Measurements from ENCODE around the gene PLA2G4B.

The PLA2G4B gene

DNA sequence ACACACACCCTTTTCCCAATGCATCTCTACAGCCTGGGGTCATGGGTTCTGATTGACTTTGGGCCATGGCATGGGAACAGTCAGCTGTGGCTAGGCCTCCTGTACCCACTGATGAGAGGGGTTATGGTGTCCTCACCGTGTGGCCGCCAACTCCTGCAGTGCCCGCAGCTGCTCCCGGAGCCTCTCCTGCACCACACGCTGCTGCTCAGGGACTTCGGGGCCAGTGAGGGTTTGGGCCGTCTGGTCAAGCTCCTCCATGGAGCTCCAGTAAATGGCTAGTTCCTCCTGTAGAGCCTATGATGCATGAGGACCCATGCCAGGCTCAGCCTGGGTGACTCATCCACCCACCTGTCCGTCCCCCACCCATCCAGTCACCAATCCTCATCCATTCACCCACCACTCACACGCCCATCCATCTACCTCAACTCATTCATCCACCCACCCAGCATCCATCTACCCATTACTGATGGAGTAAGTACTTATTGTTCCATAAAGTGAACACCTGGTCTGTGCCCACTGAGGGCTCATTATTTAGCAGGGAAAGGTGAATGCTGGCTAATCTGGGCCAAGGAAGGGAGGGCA lies 33.6 kb downstream of the PLA2G4B start:
- no peak for DNase-seq

DNA sequence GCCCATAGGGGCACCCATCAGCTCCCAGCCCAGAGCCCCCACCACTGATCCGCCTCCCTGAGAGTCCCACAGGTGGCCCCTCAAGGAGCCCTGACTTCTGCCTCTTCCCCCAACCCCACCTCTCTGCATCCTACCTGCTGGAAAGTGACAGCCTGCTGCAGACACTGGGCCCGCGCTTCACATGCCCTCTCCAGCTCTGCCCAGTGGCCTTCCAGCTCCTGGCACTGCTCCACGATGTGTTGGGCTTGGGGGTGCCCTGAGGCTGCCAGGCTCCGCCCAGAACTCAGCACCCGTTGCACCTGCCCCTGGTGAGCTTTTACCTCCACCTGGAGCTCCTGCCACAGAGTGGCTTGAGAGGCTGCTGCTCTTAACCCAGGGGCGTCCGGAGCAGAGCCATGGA lies 35.1 kb downstream of the PLA2G4B start:
- DNase-seq = no peak

DNA sequence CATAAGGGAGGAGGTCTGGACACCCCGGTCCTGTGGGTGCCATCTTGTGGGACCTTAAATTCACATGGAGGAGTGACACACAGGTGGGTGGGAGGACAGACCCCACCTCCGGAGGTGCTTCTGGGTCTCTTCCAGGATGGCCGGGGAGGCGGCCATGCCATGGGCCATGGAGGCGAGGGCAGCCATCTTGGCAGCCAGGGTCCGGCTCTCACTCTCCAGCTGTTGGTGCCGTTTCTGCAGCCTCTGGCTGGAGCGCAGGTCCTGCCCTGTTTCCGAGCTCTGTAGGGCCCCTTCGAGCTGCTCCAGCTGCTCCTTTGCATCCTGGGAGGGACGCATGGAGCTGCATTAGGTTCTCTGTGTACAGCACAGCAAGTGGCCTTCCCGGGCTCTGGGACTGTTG lies 36.1 kb downstream of the PLA2G4B start:
- DNase-seq = no peak

DNA sequence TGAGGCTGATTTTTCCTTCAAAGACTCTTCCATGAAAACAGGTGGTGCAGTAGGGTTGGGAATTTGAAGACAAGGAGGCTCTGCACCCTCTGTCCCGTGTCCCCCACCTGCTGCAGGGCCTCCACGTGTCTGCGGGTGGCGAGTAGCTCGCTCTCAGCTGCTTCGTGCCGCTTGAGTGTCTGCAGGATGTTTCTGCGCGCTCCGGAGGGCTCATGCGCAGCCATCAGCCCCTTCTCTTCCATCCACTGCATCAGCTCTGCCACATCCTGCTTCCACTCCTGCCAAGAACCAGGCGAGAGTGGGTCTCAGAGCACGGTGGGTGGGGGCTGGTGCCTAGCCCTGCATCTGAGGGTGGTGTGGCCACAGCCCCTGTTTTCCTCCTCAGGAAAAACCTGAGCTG lies 37.4 kb downstream of the PLA2G4B start:
- DNase-seq = no peak

DNA sequence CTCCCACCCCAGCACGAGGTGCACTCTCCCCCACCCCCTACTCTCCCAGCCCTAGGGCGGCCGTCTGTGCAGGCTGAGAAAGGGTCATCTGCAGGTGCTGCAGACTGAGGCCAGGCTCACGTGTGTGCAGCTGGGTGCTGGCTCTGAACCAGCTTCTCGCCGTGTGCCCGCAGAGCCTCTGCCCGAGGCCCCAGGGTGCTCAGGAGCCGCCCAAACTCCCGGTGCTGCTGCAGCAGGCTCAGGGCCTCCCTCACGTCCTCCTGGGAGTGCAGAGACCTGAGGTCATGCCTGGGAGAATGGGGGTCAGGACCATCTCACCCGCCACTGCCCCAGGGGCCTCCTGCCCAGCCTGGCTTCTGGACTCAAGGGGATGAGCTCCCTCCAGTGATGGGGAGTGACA lies 38.0 kb downstream of the PLA2G4B start:
- DNase-seq = no peak

DNA sequence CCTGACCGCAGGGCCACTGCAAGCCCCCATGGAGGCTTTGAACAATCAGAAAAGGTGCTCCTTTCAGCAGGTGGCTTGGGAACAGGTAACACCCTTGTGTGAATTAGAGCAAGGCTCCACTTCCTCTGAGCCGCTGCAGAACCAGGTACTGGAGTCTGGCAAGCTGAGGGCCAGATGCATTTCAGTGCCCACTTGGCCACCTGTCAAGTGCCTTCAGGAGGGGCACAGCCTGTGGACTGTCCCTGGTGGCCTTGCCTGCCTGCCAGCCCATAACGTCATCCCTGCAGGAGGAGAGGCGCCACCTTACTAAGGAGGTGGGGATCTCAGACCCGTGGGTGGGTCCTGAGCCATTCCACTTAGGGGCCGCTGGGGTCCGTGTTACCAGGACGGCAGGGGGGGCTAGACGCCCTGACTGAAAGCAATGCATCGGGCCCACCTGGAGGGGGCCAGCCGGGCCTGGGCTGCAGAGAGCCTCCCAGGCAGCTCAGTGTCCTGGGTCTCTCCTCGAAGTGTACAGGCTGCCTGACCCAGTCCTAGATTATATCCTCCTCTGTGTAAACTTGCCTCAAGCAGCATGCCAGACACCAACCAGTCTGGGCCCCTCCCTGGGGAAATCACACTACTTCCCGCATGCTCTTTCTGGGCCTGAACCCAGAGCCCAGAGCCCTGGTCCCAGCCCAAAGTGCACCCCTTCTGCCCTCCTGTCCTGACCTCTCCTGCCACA lies 39.1 kb downstream of the PLA2G4B start:
- no peak for DNase-seq

DNA sequence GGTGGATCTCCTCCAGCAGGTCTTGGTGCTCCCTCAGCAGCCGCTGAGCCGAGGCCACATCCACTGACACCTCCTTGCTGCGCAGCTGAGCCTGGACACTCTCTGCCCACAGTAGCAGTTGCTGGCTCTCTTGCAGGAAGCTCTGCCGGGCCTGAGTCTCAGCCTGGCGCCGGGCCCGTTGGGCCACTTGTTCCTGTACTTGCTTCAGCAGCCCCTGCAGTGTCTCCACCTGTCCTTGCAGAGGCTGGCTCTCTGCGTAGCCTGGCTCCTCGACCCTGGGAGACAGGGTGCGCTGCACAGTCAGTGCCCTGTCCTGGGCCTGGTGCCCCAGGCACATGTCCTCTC lies 39.7 kb downstream of the PLA2G4B start:
- no peak for DNase-seq

DNA sequence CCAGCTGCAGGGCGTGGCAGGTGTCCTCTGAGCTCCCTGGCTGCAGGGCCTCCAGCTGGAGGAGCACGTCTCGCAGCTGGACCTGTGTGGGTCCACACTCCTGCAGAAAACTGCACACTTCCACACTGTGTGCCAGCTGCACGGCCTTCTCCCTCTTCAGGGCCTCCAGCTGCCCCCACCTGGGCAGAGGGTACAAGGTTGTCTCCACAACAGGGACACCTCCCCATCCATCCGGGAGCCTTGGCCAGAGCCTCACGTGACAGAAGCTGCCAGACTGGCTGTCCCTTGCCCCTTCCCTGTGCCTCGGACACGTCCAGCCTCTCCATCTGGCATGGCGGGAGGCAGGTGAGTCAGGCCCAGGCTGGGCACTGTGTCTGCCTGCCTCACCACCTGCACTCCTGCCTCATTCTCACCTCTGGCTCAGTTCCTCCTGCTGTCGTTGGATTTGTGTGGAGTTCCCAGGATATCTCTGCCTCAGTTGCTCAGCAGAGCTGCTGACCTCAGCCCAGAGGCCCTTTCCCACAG lies 40.7 kb downstream of the PLA2G4B start:
- DNase-seq = no peak

DNA sequence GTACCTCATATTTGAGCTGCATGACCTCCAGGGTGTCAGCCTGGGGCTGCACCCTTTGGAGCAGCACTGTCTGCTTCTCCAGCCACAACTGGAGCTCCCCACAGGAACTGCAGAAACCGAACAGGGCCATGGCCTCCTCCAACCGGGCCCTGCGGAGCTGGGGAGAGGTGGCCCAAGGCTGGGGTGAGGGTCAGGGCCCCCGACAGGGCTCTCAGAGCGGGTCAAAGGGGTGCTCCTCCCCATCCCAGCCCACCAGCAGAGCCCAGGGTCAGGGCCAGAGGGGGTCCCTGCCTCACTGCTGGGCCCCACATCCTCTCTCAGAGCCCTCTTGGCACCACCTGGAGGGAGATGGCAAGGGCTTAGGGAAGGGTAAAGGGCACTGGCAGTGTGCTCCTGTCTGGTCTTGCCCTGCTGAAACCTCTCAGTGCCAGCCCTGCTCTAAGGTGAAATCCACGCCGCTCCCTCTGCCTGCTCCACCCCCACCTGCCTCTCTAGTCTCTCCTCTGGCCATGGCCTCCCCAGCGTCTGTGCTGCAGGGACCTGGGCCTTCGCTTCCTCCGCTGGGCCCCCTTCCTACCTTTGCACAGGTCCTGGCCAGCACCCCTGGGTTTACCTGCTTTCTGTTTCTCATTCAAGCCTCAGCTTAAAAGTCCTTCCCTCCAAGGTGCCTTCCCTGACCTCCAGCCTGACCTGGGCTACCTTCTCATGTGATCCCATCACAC lies 41.7 kb downstream of the PLA2G4B start:
- DNase-seq = no peak

DNA sequence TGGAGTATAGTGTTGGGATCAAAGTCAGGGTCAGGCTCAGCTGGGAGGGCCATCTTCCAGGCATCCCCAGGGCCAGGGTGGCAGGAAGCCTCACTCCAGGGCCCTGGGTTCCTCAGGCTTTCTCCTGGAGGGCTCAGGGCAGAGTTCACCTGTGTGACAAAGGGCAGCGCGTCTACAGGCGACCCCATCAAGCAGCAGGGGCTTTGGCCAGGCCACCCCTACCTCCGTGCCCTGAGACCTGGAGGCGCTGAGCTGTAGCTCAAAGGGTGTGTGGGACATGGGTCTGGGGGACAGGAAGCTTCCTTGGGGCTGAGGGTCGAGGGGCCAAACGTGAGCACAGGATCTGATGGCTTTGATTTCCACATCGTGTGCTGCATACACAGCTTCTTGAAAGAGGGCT lies 42.4 kb downstream of the PLA2G4B start:
- DNase-seq = no peak

DNA sequence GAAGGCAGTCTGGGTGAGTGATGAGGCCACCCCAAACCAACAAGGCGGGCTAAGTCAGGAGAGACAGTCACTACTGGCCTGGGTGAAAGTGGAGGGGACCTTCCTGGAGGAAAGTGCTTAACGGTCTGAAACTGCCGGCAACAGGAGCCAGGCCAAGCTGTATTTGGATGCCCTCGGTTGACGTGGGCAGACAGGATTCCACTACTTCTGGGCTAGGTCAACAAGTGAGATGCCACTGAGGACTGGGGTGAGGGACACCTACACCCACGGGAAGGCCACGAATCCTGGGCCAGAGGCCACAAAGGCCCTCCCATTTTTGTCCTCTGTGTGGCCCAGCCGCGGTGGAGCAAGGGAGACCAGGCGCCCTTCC lies 42.9 kb downstream of the PLA2G4B start:
- no peak for DNase-seq

DNA sequence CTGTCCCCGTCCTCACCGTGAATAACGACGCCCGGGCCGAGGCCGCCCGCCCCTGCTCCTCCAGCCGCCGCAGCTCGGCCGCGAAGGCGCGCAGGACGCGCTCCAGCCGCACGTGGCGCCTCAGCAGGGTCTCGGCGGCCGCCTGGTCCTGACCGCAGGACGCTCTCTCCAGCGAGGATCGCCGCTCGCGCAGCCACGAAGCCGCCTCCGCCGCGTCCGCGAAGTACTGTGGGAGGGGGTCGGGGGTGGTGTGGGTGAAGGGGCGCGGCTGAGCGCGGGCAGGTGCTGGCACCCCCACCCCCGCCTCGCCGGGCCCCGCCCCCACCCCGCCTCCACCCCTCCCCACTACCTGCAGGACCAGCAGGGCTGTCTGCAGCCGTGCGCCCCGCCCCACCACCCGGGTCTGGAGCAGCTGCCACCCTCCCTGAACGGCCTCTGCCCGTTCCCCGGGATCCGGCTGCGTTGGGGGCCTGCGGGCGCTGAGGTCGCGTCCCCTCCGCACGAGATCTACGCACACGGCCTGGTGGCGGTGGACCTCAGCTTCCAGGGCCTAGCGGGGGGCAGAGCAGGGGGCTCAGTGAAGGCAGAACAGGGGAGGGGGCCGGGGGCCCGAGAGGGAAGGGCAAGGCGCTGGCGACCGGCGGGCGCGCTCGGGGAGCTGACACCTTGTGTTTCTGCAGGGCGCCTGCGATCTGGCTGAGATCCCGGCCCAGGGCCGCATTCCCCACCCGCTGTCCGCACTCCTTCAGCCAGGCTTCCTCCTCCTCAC lies 43.5 kb downstream of the PLA2G4B start:
- DNase-seq = no peak

DNA sequence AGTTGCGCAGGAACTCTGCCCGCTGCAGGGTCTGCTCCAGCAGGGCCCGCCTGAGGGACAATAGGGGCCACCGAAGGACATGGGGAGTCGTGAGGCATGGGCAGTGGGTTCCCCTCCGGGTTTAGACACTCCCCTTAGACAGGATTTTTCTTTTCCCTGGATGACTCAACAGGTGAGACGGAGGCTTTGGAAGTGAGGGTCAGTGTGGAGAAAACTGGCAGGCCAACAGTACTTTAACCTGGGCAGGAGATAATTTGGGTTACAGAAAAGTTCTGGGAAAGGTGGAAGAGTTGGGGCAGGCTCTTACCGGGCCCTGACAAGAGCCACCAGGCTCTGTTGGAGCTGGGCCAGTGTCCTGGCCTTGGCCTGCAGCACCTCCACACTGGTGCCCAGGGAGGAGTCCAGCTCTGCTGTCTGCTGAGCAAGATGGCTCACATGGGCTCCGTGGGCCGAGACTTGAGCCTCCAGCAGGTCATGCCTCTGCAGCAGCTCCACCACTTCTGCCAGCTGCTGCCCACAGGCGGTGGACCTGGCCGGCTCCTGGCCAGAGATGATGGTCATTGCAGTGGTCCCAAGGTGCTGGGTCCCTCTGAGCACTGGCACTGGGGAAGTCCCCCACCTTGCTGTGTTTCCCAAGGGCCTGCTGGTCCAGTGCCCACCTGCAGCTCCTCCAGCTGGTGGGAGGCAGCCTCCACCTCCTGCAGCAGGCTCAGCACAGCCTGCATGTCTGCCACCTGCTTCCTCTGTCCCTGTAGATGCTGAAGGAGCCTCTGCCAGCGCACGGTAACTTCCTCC lies 44.2 kb downstream of the PLA2G4B start:
- peak in 1 of 2 donors; percentile 5 for DNase-seq

DNA sequence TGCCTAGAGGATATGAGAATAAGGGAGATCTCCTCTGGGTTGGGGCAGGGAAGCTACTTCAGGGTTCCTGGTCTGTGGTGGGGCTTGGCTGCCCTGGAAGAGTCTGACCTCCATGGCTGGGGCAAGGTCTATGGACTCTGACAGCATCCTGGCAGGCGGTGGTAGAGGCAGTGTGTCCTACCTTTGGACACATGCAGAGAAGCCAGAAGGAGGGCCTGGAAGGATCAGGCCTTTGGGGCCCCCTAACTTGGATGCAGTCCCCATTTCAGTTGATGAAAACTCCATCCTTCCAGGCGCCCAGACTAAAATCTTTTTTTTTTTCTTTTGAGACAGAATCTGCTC lies 44.8 kb downstream of the PLA2G4B start:
- DNase-seq = no peak

DNA sequence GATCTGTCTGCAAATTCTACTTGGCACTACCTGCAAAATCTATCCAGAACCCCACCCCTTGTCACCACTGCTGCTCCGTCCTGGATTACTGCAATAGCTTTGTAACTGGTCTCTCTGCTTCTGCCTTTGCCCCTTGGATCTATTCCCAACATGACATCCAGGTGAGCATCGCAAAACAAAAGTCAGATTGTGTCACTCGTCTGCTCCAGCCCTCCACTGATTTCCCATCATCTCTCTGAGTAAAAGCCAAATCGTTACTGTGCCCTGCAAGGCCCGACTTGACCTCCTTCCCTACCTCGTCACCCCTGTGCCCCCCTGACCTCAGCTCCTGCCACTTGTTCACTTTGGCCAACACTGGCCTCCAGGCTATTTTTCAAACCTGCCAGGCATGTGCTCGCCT lies 45.8 kb downstream of the PLA2G4B start:
- no peak for DNase-seq

DNA sequence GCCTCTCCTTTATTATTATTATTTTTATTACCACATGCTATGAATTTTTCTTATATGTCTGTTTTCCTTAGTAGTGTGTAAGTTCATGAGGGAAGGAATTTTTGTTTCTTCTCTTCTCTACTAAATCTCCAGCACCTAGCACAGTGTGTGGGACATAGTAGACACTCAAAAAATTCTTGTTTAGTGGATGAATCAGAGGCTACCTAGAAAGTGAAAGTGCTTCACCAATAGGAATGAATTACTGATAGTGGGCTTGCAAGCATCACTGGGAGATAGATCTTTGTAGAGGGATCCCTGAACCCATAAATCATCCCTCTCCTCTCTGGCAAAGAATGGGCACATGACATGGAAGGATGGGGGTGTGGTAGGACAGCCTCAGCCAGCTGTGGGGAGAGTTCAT lies 46.7 kb downstream of the PLA2G4B start:
- no peak for DNase-seq

DNA sequence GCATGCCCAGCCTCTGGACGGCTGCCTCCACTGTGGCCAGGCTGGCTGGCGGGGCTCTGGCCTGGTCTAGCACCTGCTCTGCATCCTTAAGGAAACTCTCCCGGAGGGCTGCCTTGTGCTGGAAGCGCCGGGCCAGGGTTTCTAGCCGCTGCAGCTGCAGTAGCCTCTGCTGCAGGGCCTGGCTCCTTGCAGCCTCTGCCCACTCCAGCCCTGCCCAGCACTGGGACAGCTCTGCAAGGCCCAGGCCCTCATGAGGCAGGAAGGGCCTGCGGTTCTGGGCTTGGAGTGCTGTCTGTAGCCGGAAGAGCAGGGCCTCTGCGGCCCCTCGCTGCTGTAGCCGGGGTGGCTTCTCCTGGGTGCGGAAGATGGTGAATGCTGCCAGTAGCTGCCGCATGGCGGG lies 47.2 kb downstream of the PLA2G4B start:
- DNase-seq = no peak

DNA sequence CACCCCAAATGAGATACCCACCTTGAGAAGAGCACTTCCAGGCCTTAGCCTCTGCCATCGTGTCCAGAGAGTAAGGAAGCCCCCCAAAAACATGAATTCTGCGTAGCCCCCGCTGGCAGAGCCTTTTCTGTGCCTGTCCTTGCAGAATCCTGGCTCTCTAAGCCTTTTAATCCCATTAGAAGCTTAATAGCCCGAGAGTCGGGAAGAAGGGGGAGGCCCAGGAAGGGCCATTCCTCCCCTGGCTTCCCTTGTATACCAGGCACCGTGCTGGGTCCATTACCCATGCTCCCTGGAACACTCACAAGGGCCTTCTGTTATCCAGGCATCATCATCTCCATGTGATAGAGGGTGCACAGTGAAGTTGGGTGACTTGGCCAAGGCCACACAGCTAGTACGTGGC lies 48.1 kb downstream of the PLA2G4B start:
- DNase-seq = no peak

DNA sequence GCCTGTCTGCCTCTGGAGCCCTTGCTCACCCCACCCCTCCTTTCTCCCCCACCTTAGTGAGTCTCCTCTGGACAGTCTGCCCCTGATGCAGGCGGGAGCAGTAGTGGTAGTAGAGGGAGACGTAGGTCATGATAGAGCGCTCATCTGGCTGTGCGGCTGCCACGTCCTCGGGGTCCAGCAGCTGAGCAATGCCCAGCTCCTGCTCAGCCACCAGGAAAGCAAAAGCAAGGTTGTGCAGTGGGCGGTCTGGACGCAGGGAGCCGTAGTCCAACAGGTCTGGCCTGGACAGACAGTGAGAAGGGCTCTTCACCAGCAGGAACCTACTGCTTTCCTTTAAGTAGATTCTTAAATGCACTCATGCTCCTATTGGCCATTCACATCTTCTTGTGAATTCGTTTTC lies 48.5 kb downstream of the PLA2G4B start:
- DNase-seq = no peak

DNA sequence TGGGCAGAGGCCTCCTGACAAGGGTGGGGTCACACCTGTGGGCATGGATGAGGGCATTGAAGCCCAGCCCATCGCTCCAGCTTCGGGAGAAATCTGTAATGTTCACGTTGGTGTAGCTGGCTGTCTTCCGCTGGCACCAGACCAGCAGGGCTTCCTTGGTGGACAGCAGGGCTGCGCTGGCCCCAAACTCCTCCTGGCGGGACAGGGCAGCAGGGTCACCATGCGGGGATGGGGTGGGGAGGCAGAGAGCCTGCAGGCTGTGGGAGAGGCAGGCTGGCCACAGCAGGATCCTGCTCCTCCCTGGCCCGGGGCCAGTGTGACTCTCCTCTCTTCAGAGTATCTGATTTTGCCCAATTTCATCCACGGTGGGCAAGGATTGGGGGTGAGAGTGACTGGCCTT lies 49.2 kb downstream of the PLA2G4B start:
- no peak for DNase-seq

DNA sequence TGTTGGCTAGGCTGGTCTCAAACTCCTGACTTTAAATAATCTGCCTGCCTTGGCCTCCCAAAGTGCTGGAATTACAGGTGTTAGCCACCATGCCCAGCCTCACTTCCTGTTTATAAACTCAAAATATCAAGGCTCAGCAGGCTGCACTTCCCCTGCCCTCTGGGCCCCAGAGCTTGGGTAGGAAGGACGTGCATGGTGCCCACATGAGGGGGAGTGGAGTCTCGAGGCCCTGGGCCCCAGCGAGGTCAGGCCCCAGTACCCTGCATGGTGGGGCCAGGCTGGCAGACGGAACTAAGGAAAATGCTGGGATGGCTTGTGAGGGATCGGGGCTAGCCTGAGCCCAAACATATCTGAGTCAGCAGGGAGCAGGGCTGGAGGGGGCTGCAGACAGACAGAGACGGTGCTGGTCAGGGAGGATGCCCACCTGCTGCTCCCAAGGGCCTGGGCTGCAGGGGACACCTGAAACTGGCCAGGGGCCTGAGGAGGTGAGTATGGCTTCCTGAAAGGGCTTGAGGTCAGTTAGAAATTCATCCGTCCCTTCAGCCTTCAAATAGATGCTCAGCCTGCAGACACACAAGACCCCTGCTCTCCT lies 50.1 kb downstream of the PLA2G4B start:
- DNase-seq = no peak

DNA sequence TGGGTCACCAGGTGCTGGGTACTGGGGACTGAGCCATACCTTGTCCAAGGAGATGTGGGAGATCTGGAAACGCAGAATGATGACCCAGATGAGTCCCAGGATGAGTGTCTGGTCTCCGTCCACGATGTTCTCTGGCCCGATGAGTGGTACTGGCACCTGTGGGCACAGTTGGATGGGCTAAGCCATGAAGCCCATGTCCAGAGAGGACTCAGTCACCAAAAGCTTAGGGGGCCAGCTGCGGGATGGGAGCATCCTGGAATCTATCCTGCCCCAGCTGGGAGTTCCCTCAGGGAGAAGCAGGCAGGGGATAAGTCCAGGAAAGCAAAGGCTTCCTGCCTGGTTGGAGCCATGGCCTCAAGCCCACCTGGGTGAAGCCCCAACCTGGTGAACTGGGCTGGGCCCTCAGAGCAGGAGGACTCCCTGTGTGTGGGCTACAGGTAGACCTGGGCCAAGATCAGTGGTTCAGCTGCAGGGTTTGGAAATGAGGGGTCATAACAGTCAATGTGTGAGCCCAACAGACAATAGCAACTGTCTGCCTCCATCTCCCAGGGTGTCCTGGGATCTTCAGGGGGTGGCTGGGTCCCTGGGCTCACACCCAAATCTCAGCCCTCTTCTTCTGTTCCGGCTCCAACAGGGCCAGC lies 51.5 kb downstream of the PLA2G4B start:
- DNase-seq = no peak
